Lower lobe of right lung (tissue), 2 donors: ENCODE measurements around the gene ZNF516. TPM values are rescaled to one million over a fixed set of nuclear protein-coding genes. Genes with fewer than 3 reads are reported as not detected.

Source experiments
- ATAC-seq, 2 donors: fragments of 200-7000 bp; cut with Tn5 transposase; one replicate each; pipeline ENCODE4 v1.9.1; 2020 to 2022; ENCODE audit warnings: mild to moderate bottlenecking in 2 of 2, moderate library complexity in 2 of 2
- DNase-seq: peaks from one replicate; pipeline ENCODE4 v3.0.0-alpha.2; 2020
- H3K27ac ChIP-seq: fragments of 200-600 bp; one replicate; pipeline ENCODE4 v1.8.0; 2022
- H3K27me3 ChIP-seq: fragments of 200-600 bp; one replicate; pipeline ENCODE4 v1.8.0; 2022; ENCODE audit warnings: low read depth
- H3K36me3 ChIP-seq: fragments of 200-600 bp; one replicate; pipeline ENCODE4 v1.8.0; 2022; ENCODE audit warnings: mild to moderate bottlenecking
- H3K4me1 ChIP-seq: fragments of 200-600 bp; one replicate; pipeline ENCODE4 v1.8.0; 2022
- H3K4me3 ChIP-seq: fragments of 200-600 bp; one replicate; pipeline ENCODE4 v1.8.0; 2022; ENCODE audit warnings: mild to moderate bottlenecking
- H3K9me3 ChIP-seq: fragments of 200-600 bp; one replicate; pipeline ENCODE4 v1.8.0; 2022
- intact Hi-C: fragments of 100-400 bp; cut with DNase I; formaldehyde crosslinking; loops from one replicate; pipeline ENCODE4 v1.11.0; 2022
- total RNA-seq: library from RNA; stranded (reverse); fragmentation: NEBNext Ultra II Directional; extraction: Animal tissue kit (Norgen Biotek cat#: 25700); gene quantifications from one replicate; pipeline ENCODE4 v1.2.1, GENCODE V29; 2021
- TF ChIP-seq, protein P1 (sequence below): fragments of 200-600 bp; IDR thresholded peaks from one replicate; pipeline ENCODE4 v1.8.0; 2022; ENCODE audit warnings: antibody characterized with exemption, mild to moderate bottlenecking
- donor health status: DM: no; HTN: yes; CAD: no; lungs with severe emphysema.

Gene ZNF516
- total RNA-seq, 1 donor from 2014 or later: 28.8 TPM

DNA sequence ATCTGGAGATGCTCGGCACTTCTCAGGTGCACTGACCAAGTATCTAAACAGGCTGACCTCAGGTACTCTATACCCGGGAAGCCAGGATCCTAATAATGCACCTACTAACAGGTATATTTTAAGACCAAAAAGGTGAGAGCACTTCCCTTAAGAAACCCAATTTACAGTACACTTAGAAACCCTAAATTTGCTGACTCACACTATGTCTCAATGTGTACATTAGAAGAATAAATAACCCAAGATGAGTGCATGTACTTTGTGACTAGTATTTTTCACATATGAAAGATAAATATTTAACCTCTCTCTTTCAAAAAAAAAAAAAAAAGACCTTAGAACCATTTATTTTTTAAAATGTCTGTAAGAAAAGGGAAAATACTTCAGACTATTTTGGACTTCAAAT, 118.8 kb downstream of the ZNF516 start:
- TF ChIP-seq, protein P1, sequence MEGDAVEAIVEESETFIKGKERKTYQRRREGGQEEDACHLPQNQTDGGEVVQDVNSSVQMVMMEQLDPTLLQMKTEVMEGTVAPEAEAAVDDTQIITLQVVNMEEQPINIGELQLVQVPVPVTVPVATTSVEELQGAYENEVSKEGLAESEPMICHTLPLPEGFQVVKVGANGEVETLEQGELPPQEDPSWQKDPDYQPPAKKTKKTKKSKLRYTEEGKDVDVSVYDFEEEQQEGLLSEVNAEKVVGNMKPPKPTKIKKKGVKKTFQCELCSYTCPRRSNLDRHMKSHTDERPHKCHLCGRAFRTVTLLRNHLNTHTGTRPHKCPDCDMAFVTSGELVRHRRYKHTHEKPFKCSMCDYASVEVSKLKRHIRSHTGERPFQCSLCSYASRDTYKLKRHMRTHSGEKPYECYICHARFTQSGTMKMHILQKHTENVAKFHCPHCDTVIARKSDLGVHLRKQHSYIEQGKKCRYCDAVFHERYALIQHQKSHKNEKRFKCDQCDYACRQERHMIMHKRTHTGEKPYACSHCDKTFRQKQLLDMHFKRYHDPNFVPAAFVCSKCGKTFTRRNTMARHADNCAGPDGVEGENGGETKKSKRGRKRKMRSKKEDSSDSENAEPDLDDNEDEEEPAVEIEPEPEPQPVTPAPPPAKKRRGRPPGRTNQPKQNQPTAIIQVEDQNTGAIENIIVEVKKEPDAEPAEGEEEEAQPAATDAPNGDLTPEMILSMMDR: no peak

DNA sequence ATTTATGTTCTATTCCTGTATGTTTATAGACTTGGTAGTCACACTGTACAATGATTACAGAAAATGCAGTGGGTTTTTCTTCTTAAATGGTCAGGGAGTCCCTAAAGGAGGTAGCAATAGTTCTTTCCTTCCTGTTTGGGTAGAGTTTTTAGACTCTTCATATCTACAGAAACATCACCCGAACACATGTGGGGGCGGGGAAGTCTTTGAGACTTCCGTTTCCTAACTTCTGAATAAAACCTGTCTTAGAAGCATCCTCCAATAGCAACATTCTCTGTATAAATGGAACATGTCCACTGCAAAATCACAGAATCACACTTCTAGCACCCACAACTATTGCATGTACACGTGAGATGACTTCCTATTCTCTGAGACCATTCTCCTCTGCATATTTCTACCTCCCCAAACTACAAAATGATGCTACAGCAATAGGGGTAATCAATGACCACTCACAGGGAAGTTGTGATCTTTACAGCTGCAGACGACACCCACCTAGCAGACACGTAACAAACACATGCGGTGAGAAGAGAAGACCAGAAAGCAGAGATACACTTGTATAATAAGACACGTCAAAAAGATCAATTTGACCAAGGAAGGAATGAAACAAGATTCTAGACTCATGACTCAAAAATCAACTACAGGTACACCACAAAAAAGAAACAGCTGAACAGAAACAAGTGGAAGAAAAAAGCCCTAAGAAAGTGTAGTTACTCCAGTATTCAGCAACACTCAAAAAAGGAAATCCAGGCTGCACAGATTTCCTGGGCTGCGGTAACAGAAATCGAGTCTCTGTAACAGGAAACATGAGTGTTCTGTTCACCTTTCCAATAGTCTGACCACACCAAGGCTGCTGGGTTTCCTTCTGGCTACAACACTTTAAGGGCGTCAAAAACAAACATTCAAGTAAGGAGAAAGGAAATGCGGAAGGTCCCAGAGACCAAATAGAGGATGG, 120.4 kb downstream of the ZNF516 start:
- no peaks in the 10 kb centered on the region for H3K9me3 ChIP-seq
- H3K27ac ChIP-seq: no peak overlapping the region
- H3K27me3 ChIP-seq: no peaks in the 10 kb centered on the region
- H3K4me3 ChIP-seq: no peak overlapping the region
- H3K4me1 ChIP-seq: peaks cover 7% of the 10 kb centered on the region
- TF ChIP-seq, protein P1: no peak
- ATAC-seq (no peak), DNase-seq (no peak)
- intact Hi-C loops: no loop called here
- peaks cover 45% of the 10 kb centered on the region for H3K36me3 ChIP-seq

More for the DNA sequence above, 118.8 kb downstream of the ZNF516 start:
- no peak for DNase-seq
- H3K9me3 ChIP-seq: no peaks in the 10 kb centered on the region
- peak; percentile 50 to 85 for ATAC-seq
- intact Hi-C loops: no loop called here
- no peak overlapping the region for H3K27ac ChIP-seq
- peaks cover 7% of the 10 kb centered on the region for H3K4me1 ChIP-seq
- no peak overlapping the region for H3K4me3 ChIP-seq
- peaks cover 37% of the 10 kb centered on the region for H3K36me3 ChIP-seq
- H3K27me3 ChIP-seq: no peaks in the 10 kb centered on the region

DNA sequence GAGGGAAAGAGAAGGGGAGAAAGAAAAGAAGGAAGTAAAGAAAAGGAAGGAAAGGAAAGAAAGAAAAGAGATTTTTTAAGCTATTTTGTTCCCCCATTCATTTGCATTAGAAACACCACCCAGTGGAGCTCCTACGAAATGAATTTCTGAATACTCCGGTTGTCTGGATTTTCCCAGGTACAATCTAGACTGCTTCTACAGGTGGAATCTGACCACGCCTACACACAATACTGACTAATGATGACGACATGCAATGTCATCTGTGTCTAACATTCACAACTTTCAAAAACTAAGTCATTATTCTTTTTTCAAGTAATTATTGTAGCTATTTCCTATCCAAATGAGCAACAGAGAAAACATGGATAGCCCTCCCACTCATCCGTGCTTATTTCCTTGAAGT, 121.7 kb downstream of the ZNF516 start:
- Histone ChIP-seq H3K36me3 (peaks cover 35% of the 10 kb centered on the region), H3K27ac (no peak overlapping the region), H3K9me3 (no peaks in the 10 kb centered on the region), H3K27me3 (no peaks in the 10 kb centered on the region), H3K4me1 (peaks cover 7% of the 10 kb centered on the region), H3K4me3 (no peak overlapping the region)
- ATAC-seq (no peak), DNase-seq (no peak)
- TF ChIP-seq, protein P1: no peak
- intact Hi-C loops: no loop called here

DNA sequence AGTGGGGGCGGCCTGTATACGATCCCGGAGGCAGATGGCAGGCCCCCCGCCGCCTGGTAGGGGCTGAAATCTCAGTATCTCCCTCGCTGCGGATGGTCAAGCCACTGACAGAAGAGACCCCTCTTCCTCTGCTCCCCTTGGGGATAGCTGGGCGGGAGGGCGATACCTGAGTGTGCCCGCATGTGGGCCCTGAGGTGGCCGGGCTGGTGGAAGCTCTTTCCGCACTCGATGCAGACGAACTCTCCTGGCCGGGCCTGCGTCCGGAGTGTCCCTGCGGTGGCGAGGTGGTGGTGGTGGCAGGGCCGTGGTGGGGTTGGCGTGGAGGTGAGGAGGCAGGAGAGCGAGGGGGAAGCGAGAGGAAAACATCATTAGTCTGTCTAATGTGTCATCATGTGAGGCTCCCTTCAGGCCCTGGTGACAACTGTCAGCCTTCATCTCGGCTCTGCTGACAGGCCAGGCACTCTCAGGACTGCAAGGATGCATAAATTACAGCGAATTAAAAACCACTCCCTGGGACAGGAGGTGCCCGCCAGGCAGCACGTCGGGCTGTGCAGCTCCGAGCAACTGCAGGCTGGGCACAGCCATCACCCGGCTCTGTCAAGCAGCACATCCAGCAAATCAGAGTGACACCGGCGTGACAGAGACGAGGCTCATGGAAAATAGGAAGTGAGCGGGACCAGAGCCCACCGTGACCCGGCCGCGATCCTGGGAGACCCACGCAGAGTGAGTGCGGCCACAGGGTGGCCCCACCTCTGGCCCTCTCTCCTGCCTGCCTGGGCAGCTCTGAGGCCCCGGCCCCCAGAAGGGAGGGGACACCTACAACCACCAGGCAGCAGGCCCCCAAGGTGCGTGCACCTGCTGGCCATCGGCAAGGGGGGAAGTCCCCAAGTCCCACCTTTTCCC, 123.5 kb downstream of the ZNF516 start:
- Histone ChIP-seq H3K4me1 (no peaks in the 10 kb centered on the region), H3K27me3 (no peaks in the 10 kb centered on the region), H3K27ac (no peak overlapping the region), H3K36me3 (peaks cover 28% of the 10 kb centered on the region), H3K4me3 (no peak overlapping the region), H3K9me3 (no peaks in the 10 kb centered on the region)
- ATAC-seq (peak in 1 of 2 donors; percentile 7), DNase-seq (no peak)
- TF ChIP-seq, protein P1: no peak
- intact Hi-C loops: no loop called here

DNA sequence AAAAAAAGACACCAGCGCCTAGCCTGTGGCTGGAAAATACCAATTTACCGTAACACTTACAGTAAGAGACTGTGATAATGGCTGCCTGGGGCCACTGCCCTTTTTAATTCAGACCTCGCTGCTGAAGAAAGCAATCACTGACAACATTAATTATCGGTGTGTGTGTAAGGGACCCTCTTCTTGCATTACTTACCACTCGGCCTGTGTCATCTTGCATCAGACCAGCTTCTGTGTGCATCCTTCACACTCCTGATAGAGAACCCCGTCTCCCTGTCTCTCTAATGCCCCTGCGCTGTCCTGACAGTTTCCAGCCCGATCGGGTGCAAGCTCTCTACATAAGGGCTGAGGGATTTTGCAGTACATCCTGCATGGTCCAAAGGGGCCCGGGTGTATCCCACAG, 124.4 kb downstream of the ZNF516 start:
- Histone ChIP-seq H3K36me3 (peaks cover 28% of the 10 kb centered on the region), H3K27ac (no peak overlapping the region), H3K27me3 (no peaks in the 10 kb centered on the region), H3K9me3 (no peaks in the 10 kb centered on the region), H3K4me1 (no peaks in the 10 kb centered on the region), H3K4me3 (no peak overlapping the region)
- ATAC-seq (no peak), DNase-seq (no peak)
- intact Hi-C loops: no loop called here
- TF ChIP-seq, protein P1: no peak
